HTR-8/SVneo (cell line): ENCODE data around the gene DOCK2.
"Not testable (repeated sequence)": the region's sequence is repeated elsewhere in the genome, so short reads cannot be mapped to it uniquely, and the experiment has no call there.

Source experiments
- DNase-seq: peaks from one replicate; pipeline ENCODE4 v3.0.0; 2011; ENCODE audit warnings: low spot score, mixed read lengths; ENCODE audit not compliant: insufficient read length
- FAIRE-seq: peaks from 2 replicates; lab custom pipeline; 2011; peaks lifted over from hg19 to GRCh38; lab: Jason Lieb, UNC

DOCK2 gene

DNA sequence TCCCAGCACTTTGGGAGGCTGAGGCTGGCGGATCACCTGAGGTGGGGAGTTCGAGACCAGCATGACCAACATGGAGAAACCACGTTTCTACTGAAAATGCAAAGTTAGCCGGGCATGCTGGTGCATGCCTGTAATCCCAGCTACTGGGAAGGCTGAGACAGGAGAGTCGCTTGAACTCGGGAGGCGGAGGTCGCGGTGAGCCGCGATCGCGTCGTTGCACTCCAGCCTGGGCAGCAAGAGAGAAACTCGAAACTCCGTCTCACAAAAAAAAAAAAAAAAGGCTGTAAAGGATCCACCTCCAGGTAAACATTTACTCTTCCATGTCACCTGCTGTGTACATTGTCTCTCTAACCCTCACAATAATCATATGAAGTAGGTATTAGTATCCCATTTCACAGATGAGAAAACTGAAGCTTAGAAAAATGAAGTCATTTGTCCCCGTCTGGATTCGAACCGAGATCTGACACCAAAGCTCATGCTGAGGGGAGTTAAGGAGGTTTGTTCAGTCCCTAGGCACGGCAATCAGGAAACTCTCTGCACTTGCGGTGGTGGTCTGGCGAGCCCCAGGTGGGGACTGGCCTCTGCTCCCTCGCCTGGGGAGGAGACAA is 494 bp upstream of the DOCK2 start:
- FAIRE-seq (no peak), DNase-seq (no peak)

DNA sequence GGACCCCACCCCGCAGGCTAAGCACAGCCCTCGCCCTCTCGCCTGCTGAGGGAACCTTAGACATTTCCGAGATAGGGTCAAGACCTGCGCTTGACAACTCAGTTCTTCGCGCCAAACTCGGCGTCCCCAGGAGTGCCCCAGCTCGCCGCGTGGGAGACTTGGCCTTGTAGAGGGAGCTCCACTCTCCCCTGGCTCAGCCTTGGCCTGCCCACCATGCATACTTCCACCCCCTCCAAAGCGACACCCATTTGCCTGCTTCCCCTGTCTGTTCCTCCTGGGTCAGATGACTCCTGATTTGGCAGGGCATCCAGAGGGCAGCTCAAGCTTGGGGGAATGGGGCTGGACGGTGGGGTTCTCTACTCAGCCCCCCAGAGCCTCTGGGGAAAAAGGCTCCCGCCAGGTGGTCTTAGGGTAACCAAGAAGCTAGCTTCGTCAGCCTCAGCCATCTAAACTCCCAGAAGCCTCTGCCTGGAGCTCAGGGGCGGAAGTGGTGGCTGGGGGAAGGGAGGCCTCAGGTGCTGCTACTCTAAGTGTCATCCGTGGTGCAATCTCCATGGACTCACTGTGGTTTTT is 560 bp downstream of the DOCK2 start:
- DNase-seq (no peak), FAIRE-seq (no peak)

DNA sequence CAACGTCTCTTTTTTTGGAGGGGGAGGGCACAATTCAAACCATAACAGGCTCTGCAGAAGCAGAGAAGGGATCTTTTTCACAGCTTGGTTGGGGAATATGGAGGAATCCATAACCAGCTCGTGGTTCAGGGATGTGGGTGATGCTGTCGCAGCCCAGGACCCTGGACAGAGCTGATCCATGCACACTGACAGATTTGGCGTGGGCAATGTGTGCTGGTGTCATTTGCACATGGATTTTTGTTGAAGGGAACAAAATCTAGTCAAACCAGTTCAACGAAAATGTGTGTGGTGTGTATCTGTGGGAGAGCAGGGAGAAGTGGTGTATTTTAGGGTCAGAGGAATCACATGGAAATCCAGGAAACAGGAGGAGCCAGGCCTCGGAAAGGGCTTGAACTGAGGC is 4.2 kb downstream of the DOCK2 start:
- no peak for DNase-seq
- peak; percentile 44 for FAIRE-seq

DNA sequence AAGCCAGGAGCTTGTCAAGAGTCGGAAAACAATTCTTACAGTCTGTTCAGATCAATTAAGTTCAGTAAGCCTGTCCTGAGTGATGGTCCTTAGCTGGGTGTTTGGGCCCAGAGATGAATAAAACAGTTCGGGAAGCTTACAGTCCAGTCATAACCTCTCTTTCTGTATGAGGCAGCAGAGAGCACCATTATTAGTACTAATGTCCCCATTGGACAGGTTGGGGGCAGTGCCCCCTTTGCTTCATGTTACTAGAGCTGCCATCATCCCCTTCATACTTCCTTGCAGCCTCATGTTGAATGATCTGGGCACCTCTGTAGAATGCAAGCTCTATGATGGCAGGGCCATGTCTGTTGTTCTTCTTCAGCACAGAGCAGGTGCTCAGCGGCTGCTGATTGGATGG is 9.8 kb downstream of the DOCK2 start:
- no peak for FAIRE-seq
- no peak for DNase-seq

DNA sequence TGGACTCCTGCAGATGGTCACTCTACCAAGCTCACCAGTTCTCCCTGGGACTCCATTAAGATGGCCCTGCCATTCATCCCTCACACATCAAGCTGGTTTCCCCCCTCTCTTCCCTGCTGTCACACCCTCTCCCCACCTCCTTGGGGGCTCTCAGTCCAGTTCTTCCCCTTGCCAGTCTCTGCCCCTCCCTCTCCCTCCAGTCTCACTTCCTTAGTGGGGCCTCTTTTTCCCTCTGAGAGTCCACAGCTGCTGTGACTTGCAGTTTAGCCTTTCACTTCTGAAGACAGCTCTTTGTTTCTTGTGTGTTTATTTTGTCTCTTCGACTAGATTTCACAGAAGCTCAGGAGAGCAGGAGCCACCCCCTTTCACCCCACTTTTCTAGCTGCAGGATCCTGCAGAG is 10.5 kb downstream of the DOCK2 start:
- FAIRE-seq, result no peak
- no peak for DNase-seq

DNA sequence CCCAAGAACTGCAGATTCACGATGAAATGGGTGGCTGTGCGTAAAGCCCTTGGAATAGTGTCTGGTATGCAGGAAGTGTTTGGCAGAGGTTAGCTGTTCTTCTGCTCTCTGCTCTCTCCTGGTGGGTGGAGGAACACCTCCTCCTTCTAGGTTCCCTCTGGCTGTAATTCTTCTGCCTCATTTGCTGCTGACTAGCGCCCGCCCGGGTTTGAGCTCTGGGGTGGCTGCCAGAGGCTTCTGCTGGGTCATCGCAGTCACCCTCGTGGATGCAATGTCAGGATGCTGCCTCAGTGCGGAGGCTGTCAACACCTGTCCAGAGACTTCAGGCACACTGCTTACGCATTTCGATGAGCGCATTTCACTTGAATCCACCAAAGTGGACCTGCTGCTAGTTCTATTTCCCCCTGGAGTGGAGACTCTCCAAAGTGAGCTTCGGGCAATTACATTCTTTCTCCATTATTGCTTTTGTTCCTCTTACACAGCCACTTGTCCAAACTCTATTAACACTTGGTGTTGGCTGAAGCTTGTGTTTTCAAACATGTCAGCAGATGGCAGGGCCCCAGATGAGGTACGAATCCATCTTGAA is 11.7 kb downstream of the DOCK2 start:
- DNase-seq, result no peak
- no peak for FAIRE-seq

DNA sequence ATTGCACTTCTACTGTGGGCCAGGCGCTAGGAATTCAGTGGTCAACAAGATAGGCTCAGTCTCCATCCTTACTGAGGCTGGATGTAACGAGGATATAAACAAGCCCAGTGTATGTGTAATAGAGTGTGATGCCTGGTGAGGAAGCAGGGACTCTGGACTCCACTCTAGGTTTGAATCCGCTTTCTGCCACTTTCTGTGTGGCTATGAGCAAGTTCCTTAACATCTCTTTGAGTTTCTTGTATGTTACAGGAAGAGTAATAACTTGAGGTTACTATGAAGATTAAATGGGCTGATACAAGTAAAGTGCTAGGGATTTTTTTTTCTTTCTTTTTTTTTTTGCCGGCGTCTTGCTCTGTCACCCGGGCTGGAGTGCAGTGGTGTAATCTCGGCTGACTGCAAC is 12.4 kb downstream of the DOCK2 start:
- no peak for FAIRE-seq

DNA sequence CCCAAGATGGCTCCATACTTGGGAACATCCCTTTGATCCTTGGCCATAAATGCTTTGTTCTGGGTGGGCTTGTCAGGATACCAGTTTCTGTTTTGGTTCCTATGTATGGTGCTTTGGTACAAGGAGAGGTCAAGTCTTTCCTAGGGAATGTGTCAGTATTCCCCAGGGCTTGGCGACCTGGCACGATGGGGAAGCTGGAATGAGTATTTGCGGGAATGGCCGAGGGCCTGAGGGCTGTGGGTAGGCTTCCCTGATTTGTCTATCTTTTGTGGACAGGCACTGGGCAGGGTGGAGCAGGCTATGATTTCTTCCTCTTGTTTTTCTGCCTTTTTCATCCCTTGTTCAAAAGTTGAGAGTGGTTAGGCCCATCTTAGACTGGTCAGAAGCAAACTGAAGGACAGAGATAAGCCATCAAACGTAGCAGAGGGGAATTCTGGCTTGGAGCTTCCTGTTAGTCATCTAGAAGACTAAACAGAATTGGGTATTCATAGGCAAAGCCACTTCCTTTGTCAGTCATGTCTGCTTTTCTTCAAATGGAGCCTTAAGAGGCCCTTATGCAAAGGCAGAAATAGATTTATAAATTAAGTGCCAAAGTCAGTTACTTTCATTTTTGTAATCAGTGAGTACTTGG is 13.7 kb downstream of the DOCK2 start:
- DNase-seq, result peak; percentile 29
- FAIRE-seq, result no peak

More for the DNA sequence above, 12.4 kb downstream of the DOCK2 start:
- DNase-seq, result no peak

DNA sequence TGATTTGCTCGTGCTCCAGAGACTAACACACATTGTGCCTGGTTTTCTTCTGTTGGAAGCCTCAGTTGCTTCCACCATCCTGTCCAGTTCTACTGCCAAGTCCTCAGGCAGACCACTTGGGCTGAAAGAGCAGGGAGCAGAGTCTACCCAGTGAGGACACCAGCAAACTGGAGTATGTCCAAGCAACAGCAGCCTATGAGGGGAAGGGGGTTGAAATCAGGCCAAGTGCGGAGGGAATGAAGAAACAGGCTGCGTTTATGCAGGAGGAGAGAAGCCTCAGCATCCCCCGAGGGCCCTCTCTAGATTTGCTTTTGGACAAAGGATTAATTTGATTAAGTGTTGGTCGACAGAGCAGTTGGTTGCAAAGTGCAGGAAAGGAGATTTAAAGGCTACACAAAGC is 14.5 kb downstream of the DOCK2 start:
- FAIRE-seq, result no peak
- no peak for DNase-seq

DNA sequence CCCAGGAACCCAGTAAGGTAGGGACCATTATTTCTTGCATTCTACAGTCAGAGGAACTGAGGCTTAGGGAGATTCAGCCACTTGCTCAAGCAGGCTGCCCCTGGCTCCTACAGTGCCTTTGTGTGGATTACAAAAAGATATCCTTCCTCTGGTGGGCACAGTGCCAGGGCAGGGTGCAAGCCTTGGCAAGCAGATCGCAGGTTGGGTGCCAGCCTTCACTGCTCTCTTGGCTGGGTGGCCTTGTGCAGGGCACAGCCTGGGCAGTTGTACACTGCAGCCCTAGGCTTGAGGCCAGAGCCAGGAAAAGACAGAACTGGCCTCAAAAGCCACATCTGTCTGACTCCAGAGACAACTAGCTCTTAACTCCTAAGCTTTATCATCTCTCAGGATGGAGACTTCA is 15.0 kb downstream of the DOCK2 start:
- no peak for DNase-seq
- no peak for FAIRE-seq

DNA sequence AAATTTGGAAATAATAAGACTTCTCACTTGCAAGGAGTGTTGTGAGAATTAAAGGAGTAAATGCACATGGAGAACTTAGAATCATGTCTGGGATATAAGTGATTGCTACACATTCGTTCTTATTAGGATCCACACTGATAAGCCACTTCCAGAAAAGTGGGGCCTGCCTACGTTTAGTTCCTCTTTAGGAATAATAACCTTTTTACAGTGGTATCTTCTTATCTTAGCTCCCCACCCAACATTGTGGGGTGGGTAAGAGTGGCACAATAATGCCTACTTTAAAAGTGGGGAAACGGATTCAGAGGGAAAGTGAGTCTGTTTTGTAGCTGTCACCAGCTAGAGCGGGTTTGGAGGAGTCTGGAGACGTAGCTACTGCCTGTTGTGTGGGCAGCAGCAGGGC is 16.0 kb downstream of the DOCK2 start:
- FAIRE-seq (no peak), DNase-seq (no peak)

DNA sequence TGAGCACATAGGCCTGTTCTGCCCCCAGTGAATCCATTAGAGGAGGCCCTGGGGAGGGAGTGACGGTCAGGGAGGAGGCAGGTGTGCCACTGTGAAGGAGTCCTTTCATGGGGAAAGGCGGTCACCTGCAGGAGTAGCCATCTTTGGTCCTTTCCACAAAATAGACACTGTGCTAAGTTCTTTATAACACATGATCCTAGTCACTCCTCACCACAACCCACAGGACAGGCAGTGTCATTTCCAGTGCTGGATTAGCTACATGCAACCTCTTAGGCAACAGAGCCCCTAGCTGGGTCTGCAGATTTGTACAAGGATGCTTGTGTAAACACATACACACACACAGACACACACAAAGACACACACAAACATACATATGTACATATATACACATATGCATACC is 18.3 kb downstream of the DOCK2 start:
- FAIRE-seq, result no peak
- no peak for DNase-seq

DNA sequence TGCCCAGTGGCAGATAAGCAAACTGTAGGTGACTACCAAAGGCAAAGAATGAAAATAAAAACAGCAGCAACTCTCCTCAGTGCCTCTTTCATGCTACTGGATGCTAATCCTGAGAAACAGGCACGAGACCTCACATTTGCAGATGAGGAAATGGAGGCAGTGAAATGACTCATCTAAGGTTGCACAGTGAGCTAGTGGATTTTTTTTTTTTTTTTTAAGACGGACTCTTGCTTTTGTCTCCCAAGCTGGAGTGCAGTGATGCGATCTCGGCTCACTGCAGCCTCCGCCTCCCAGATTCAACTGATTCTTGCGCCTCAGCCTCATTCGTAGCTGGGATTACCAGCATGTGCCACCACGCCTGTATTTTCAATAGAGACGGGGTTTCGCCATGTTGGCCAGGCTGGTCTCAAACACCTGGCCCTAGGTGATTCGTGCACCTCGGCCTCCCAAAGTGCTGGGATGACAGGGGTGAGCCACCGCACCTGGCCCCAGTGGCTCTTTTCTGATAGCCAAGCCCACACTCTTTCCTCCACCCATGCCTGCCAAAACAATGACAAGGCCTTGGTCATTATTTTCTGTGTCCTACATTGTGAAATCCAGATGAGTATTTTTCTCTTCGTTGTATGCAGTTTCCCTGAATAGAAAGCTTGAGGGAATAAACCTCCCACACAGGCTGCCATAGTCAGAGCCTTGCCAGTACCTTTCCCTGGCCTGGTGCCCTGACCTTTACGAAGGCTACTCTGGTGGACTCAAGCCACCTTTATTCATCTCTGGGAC is 19.2 kb downstream of the DOCK2 start:
- FAIRE-seq (no peak), DNase-seq (no peak)

DNA sequence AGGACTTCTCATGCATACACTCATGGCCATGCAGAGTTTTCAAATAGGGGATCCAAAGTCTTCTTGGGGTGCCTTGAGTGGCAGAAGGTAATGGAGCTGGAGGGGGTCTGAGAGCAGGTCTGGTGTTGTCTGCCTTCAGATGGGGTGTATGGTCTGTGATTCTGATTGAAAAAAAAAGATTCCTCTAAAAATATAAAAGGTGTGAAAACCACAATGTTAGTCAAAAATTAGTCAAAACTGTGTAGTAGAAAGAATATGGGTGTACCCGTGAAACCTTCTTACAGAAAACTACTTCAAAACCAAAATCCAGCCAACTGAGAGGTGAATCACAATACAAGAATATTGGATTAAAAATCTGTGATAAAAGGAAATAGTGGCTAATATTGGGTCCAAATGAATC is 20.1 kb downstream of the DOCK2 start:
- no peak for DNase-seq
- FAIRE-seq, result no peak

DNA sequence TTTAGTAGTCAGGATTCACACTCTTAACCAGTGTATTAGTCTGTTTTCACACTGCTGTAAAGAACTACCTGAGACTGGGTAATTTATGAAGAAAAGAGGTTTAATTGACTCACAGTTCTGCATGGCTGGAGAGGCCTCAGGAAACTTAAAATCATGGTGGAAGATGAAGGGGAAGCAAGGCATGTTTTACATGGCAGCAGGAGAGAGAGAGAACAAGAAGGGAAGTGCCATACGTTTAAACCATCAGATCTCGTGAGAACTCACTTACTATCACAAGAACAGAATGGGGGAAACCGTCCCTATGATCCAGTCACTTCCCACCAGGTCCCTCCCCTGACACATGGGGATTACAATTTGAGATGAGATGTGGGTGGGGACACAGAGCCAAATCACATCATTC is 25.4 kb downstream of the DOCK2 start:
- FAIRE-seq, DNase-seq: not testable (repeated sequence)

DNA sequence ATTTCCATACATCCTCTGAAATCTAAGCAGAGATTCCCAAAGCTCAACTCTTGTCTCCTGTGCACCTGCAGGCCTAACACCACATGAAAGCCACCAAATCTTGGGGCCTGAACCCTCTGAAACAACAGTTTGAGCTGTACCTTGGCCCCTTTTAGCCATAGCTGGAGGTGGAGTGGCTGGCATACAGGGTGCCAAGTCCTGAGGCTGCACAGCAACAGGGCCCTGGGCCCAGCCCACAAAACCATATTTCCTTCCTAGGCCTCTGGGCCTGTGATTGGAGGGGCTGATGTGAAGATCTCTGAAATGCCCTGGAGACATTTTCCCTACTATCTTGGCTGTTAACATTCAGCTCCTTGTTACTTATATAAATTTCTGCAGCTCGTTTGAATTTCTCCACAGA is 26.5 kb downstream of the DOCK2 start:
- FAIRE-seq, result no peak
- DNase-seq, result no peak

DNA sequence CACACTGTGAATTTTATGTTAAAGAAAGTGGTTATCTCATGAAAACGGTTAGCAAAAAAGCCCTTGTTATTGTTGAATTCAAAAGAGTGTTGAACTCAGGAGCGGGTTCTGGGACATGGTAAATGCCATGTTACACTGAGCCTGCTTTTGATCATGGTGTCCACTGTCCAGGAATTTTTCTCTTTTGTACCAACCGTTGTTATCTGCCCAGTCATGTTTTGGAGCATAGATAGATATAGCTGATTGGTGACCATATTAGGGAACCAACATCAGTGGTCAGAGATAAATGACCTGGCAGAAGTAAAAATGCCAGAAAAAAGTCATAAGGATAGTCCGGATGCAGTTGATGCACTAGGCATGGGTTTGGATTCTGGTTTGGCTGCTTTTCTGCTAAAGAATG is 29.3 kb downstream of the DOCK2 start:
- no peak for FAIRE-seq
- DNase-seq, result no peak

DNA sequence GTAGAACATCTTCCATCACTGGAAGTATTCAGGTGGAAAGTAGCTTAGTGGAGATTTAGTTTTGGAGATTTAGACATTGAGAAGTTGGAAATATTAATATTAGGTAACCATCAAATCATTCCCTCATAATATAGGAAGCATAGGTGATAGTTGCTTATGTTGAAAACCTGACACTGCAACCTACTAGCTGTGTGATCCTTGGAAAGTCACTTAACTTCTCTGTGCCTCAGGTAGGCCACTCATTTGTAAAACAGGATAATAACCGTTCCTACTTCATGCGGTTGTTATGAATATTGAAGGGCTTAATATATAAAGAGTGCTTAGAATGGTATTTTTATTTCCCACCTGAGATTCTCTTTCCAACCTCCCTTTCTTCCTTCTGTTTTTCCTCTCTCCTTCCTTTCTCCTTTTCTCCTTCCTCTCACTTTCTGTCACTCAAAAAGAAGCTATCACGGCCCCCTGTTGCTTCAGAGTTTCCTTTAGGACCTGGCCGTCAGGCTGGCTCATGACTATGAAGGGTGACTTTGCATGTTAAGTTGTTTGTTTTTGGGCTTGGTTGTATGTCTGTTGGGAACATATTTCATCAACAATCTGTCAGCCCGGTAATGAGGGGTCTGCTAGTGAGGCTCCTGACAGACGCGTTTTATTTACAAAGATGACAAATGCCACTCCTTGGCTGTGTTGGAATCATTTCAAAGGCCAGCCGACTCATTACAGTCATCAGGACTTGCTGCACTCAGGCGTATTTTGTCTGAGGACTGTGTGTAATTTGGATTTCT is 31.0 kb downstream of the DOCK2 start:
- DNase-seq, result peak; percentile 17
- FAIRE-seq, result no peak

DNA sequence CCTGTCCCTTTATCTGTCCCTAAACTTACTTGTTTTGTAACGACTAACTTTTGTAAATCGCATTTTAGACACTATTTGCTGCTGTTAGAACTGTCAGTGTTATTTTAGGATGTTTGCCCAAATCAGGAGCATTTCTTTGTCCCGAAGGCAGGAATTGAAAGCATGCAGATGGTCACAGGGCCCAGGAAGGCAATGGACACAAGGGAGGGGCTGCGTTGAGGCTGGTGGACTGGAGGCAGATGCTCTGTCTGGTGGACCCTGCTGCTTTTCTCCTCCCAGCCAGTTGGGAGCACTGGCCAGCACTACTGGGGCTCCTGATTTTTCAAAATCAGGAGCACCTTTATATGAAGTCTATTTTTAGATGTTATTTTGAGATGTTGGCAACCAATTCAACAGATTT is 31.7 kb downstream of the DOCK2 start:
- DNase-seq (peak; percentile 33), FAIRE-seq (no peak)
